ENCODE measurements around the gene ASXL3.
A peak's percentile ranks its signal among the peaks of the same experiment; 100 is the strongest.

The ASXL3 gene

GRCh38 chr18:33577685-33578517, at the start of gene ASXL3:
ASXL3 (plus strand) TSS chr18:33578219; CDS start chr18:33578632, 413 bp downstream.
- DNase-seq: peak; percentile 5

DNA sequence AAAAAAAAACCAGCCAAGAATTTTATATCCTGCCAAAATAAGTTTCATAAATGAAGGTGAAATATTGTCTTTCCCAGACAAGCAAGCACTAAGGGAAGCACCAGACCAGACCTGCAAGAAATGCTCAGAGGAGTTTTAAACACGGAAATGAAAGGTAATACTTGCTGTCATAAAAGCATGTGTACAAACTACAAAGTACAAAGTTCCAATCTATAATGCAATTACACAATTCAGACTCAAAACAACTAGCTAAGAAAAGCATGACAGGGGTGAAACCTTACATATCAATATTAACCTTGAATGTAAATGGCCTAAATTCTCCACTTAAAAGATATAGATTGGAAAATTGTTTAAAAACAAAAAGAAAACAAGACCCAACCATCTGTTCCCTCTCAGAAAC, 45.0 kb upstream of the ASXL3 start:
- no peak for DNase-seq

DNA sequence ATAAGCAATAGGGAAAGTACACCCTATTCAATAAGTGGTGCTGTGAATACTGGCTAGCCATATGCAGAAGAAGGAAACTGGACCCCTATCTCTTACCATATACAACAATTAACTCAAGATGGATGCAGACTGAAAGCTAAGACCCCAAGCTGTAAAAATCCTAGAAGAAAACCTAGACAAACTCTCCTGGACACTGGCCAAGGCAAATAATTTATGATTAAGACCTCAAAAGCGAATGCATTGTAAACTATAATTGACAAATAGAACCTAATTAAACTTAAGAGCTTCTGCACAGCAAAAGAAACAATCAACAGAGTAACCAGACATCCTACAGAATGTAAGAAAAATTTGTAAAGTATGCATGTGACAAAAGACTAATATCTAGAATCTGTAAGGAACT, 41.1 kb upstream of the ASXL3 start:
- no peak for DNase-seq

DNA sequence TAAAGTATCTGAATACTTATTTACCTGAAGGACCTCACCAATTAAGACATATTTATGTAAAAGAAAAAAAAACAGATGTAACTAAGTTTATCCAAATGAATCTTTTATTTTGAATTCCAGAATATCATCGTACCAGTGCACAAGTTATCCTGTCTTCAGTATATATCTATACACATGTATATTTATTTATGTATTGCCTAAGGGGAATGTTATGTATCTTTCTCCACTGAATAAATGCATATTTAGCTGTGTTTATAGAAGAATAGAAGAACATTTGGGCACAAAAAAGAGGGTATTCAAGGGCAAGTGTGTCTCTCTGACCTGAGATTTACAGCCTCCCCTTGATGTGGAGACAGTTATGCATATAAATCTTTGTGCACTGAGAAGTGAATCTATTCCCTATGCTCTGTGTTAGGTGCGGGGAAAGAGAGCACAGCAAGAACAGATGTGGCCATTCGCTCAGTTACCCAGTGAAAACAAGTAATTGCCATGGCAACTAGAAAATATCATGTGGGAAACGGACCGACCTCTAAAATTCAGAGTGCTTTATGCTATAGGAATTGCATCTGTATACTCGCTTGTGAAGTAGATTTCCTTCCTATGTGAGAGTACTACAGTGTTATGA, 39.5 kb upstream of the ASXL3 start:
- DNase-seq: no peak

DNA sequence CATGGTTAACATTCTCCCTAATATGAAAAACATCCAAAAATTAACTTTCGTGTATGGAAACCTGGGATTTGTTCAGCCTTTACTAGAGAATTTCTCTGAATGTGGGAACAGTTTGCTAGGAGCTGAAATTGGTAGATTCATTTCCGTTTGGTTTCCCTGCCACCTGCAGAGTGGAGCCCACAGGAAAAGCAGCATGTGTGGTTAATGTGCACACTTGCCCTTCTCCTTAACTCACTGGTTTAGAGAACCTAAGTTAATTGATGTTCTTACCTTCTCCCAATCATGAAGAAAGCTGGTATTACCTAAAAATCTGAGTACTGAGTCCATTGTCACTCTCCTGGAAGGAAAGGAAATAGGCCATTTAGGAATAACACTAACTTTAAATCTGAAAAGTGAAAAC, 37.6 kb upstream of the ASXL3 start:
- no peak for DNase-seq

DNA sequence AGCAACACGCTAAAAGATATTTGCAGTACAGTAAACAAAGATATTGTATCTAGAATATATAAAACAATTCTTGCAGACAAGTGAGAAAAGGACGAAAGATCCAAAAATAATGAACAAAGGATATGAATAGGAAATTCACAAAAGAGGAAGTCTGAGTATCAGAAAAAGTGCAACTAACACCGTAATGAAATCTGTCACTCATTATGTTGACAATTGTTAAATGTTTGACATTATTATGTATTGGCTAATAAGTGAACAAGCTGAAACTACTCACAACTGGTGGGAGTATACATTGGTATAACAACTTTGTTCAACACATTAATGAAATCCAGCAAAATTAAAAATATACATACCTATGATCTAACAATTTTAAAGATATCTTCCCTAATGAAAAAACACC, 36.7 kb upstream of the ASXL3 start:
- no peak for DNase-seq

- no peak for DNase-seq
Measured at GRCh38 chr18:33556846-33557245, 21.2 kb upstream of the ASXL3 start.

DNA sequence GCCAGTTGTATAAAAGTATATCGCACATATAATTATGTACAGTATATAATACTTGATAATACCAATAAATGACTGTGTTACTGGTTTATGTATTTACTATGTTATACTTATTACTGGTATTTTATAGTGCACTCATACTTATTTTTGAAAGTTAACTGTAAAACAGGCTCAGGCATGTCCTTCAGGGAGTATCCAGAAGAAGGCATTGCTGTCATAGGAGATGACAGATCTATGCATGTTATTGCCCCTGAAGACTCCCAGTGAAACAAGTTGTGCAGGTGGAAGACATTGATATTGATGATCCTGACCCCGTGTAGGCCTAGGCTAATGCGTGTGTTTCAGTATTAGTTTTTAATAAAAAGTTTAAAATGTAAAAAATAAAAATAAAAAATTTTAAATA, 20.3 kb upstream of the ASXL3 start:
- no peak for DNase-seq

- DNase-seq: no peak
Measured at GRCh38 chr18:33558529-33558928, 19.5 kb upstream of the ASXL3 start.

GRCh38 chr18:33560686-33561370, 17.2 kb upstream of the ASXL3 start:
- DNase-seq: peak; percentile 11

- DNase-seq: no peak
Measured at GRCh38 chr18:33562741-33563140, 15.3 kb upstream of the ASXL3 start.

- DNase-seq: no peak
Measured at GRCh38 chr18:33567705-33568104, 10.3 kb upstream of the ASXL3 start.

DNA sequence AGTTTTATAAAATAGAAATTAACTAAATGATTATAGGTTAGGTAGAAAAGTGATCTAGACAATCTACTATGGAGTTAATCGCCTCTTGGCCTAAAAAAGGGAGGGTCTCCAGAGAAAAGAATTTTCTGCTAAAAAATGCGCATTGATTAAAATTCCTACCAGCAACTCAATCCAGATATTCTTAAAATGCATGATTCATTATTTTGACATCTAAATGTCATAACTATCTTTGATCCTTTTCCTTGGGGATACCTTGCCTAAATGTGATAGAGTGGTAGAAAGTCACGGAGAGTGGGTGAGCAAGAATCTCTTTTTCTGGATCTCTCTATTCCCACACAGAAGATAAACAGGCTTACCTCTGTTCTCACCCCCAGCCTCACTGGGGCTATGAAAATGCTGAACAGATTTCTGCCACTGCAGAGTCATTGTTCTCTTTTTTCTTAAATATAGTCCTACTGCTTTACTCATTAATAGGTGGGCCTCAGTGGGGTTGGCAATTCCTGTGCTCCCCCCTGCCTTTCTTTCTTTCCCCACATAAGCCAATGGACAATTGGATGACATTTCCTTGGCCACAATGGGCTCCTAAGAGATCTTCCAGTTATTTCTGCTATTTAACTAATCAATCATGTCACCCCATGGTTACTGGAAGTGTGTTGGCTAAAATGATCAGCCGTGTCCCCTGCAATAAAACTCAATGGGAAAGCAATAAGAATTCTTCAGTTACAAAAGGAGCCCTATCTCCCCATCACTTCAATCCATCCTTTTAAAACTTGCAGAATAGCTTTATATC, 5.8 kb upstream of the ASXL3 start:
- DNase-seq: no peak

GRCh38 chr18:33573193-33573592, 4.8 kb upstream of the ASXL3 start:
- no peak for DNase-seq

GRCh38 chr18:33575451-33575850, 2.6 kb upstream of the ASXL3 start:
- no peak for DNase-seq

GRCh38 chr18:33576999-33577646, 896 bp upstream of the ASXL3 start:
- DNase-seq: no peak

GRCh38 chr18:33578518-33579348, 714 bp downstream of the ASXL3 start:
- DNase-seq: peak; percentile 9

DNA sequence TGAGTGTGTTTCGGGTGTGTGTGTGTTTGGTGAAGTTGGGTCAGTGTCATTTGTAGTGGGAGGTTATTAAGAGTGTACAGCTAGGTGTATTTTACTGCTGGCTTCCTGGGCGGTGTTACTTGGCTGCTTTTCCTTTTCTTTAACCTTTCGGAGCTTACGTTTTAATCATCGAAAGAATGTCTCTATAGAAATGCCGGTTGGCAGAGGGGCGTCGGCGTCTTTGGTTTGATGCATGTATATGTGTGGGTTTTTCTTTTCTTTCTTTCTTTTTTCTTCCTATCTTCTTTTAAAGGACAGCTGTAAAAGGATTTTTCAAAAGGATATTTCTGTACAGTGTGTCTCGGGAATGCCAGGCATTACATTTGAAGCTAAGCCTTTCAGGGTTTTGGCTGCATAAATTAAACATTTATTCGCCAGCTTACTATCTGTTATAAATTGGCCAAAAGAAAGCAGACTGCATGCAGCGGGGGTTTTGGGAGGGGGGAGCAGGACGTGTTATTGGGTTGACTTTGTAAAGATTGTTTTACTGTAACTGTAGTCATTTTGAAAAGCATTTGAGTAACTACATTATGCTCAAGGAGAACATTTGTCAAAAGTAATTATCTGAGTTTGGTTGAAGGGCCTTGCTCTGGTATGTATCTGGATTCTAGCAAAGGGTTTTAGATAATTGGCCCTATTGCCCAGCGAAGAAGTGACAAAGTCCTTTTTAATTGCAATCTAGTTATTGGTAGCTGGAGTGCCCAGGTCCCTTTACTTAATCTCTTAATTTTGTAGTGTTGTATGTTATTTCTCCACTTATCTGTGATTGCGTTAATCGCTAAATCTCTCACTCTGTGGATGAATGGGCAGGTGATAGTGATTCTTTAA, 1.6 kb downstream of the ASXL3 start:
- DNase-seq: no peak

DNA sequence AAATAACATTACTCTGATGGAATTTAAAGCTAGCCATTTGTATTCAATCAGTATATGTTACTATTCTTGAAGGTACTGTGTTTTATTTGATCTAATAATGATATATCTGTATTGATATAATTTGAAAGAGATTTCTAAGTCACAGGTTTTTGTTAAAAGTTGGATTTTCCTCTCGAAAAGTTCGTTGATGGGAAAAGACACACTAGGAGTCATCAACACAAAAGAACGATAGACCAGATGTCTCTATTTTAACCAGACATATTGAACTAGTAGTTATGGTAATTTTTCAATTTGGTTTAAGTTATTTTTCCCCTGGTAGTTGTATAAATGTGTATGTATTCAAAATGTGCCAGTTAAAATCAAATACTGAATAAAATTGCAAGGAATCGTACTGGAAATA, 2.5 kb downstream of the ASXL3 start:
- DNase-seq: no peak

- no peak for DNase-seq
Measured at GRCh38 chr18:33581856-33582255, 3.8 kb downstream of the ASXL3 start.

DNA sequence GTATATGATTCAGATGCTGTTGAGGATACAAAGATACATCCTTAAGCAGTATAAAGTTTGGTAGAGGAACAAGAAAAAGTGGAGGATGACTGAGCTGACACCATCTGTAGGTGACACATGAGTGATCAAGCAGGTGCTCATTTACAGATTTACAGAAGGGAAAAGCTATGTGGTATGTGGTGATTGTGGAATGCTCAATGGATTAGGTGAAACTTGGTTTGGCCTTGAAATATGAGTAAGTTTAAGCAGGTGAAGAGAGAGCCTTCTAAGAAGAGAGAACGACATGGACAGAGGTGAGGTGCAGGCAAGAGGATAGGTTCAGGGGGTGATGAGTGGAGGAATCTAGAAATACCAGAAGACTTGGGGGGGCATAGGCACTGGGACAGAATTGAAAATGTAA, 5.9 kb downstream of the ASXL3 start:
- DNase-seq: no peak

Data from hematopoietic multipotent progenitor cell treated with erythropoietin and hydrocortisone succinate and interleukin-3 and kit ligand, for 4 days (in vitro differentiated cells).